ENCODE results near the gene IQCE.

Gene IQCE

GRCh38 chr7:2580636-2581035 is 21.9 kb downstream of the IQCE start:
- TF ChIP-seq CTCF (IDR thresholded peaks at IDR 0.05; ENCODE audit: extremely low read depth, missing control alignments): no peak
- DNase-seq (ENCODE audit: low spot score): no peak

- DNase-seq (ENCODE audit: low spot score): no peak
- no peak for TF ChIP-seq CTCF (IDR thresholded peaks at IDR 0.05; ENCODE audit: extremely low read depth, missing control alignments)
These were observed 23.4 kb downstream of the IQCE start for GRCh38 chr7:2582006-2582735.

- no peak for TF ChIP-seq CTCF (IDR thresholded peaks at IDR 0.05; ENCODE audit: extremely low read depth, missing control alignments)
- DNase-seq (ENCODE audit: low spot score): no peak
These were observed 25.2 kb downstream of the IQCE start for GRCh38 chr7:2583798-2584580.

- no peak for TF ChIP-seq CTCF (IDR thresholded peaks at IDR 0.05; ENCODE audit: extremely low read depth, missing control alignments)
- DNase-seq (ENCODE audit: low spot score): no peak
These were observed 26.7 kb downstream of the IQCE start for GRCh38 chr7:2585446-2585845.

- no peak for DNase-seq (ENCODE audit: low spot score)
- no peak for TF ChIP-seq CTCF (IDR thresholded peaks at IDR 0.05; ENCODE audit: extremely low read depth, missing control alignments)
These were observed 27.7 kb downstream of the IQCE start for GRCh38 chr7:2586326-2587020.

- TF ChIP-seq CTCF (IDR thresholded peaks at IDR 0.05; ENCODE audit: extremely low read depth, missing control alignments): no peak
- no peak for DNase-seq (ENCODE audit: low spot score)
These were observed 28.4 kb downstream of the IQCE start for GRCh38 chr7:2587134-2587533.

GRCh38 chr7:2587778-2588177 is 29.0 kb downstream of the IQCE start:
- TF ChIP-seq CTCF (IDR thresholded peaks at IDR 0.05; ENCODE audit: extremely low read depth, missing control alignments): no peak
- DNase-seq (ENCODE audit: low spot score): no peak

All from GM20000 (cell line).